Vagina (tissue), 2 donors: ENCODE data around the gene TGDS. TPM values are rescaled to one million over a fixed set of nuclear protein-coding genes. Genes with fewer than 3 reads are reported as not detected.

Experiments
- DNase-seq, 2 donors: peaks; one replicate each; pipeline ENCODE4 v3.0.0-alpha.2; 2017; ENCODE audit errors: extremely low spot score in 2 of 2
- H3K27ac ChIP-seq: fragments of 200-600 bp; sonication (generic); one replicate; pipeline ENCODE4 v1.5.1; 2019
- H3K27me3 ChIP-seq: fragments of 200-600 bp; sonication (generic); one replicate; pipeline ENCODE4 v1.5.1; 2019
- H3K36me3 ChIP-seq, 2 donors: fragments of 200-600 bp; sonication (generic); one replicate each; pipeline ENCODE4 v1.5.1; 2017 to 2019
- H3K4me1 ChIP-seq: fragments of 200-600 bp; sonication (generic); one replicate; pipeline ENCODE4 v1.5.1; 2019
- H3K4me3 ChIP-seq, 2 donors: fragments of 200-600 bp; sonication (generic); 1 replicate in 1 of 2; 2 replicates in 1 of 2; pipeline ENCODE4 v1.5.1; 2016 to 2019
- H3K9me3 ChIP-seq: fragments of 200-600 bp; sonication (generic); one replicate; pipeline ENCODE4 v1.5.1; 2019
- CTCF ChIP-seq, 3 experiments: fragments of 450-650 bp in 2 of 3; fragments of 200-600 bp in 1 of 3; sonication (generic) in 1 of 3; IDR thresholded peaks; one replicate each; pipeline ENCODE4 v1.5.1; 2017 to 2019; ENCODE audit warnings: antibody characterized with exemption in 3 of 3, mild to moderate bottlenecking in 2 of 3, moderate library complexity in 2 of 3
- POLR2A ChIP-seq, 2 donors: fragments of 450-650 bp; IDR thresholded peaks; one replicate each; pipeline ENCODE4 v1.6.1; 2017; ENCODE audit warnings: antibody characterized with exemption in 2 of 2, mild to moderate bottlenecking in 2 of 2, moderate library complexity in 2 of 2
- POLR2AphosphoS5 ChIP-seq, 2 donors: sonication (generic); formaldehyde crosslinking; IDR thresholded peaks; one replicate each; pipeline ENCODE4 v1.9.0; 2017; ENCODE audit warnings: antibody characterized with exemption in 2 of 2, mild to moderate bottlenecking in 2 of 2, low read depth in 1 of 2; ENCODE audit not compliant: insufficient read depth in 1 of 2
- intact Hi-C: fragments of 100-400 bp; cut with DNase I; formaldehyde crosslinking; loops from one replicate; pipeline ENCODE4 v1.15.1; 2023
- total RNA-seq: library from RNA; depleted of rRNA; stranded (reverse); fragments of >200 nt; gene quantifications from one replicate; pipeline ENCODE4 v1.2.3, GENCODE V29; 2016

TGDS gene
- total RNA-seq, 1 donor from 2014 or later: 9.6 TPM

- Histone ChIP-seq H3K4me3 (peak within 1 kb of the TSS; percentile 72 to 98), H3K4me1 (no peaks in the 10 kb centered on the region), H3K27me3 (no peaks in the 10 kb centered on the region), H3K27ac (peak within 1 kb of the TSS; percentile 89), H3K9me3 (no peaks in the 10 kb centered on the region), H3K36me3 (no peaks in the 10 kb centered on the region)
- TF ChIP-seq POLR2A (IDR thresholded peaks at IDR 0.05) (peak in 1 of 2 donors; percentile 72), POLR2AphosphoS5 (IDR thresholded peaks at IDR 0.05; ENCODE audit: insufficient read depth in 1 of 2, low read depth in 1 of 2) (peak; percentile 86 to 88), CTCF (IDR thresholded peaks at IDR 0.05) (no peak)
- DNase-seq: peak in 1 of 2 donors; percentile 99
- intact Hi-C loops: loop anchor here (10.0 kb wide), 1 partner anchor 57 kb away; no protein-coding TSS in a partner anchor
Observed at GRCh38 chr13:94601446-94602431, 5.8 kb upstream of the TGDS start, which contains the start of gene GPR180. Gene GPR180, plus strand, starts transcription at chr13:94601857. Its CDS starts 71 bp downstream, at chr13:94601928.

GRCh38 chr13:94599877-94600276 is 3.9 kb upstream of the TGDS start:
- H3K4me3 ChIP-seq: no peak overlapping the region
- no peaks in the 10 kb centered on the region for H3K36me3 ChIP-seq
- no peak for DNase-seq
- no peak overlapping the region for H3K27ac ChIP-seq
- no peaks in the 10 kb centered on the region for H3K9me3 ChIP-seq
- H3K4me1 ChIP-seq: peaks cover 12% of the 10 kb centered on the region
- TF ChIP-seq POLR2A (IDR thresholded peaks at IDR 0.05) (no peak), CTCF (IDR thresholded peaks at IDR 0.05) (no peak), POLR2AphosphoS5 (IDR thresholded peaks at IDR 0.05; ENCODE audit: insufficient read depth in 1 of 2, low read depth in 1 of 2) (no peak)
- no peaks in the 10 kb centered on the region for H3K27me3 ChIP-seq
- intact Hi-C loops: loop anchor here (10.0 kb wide), 1 partner anchor 55 kb away; no protein-coding TSS in a partner anchor

- Histone ChIP-seq H3K4me3 (no peak overlapping the region), H3K4me1 (peaks cover 22% of the 10 kb centered on the region), H3K27me3 (no peaks in the 10 kb centered on the region), H3K36me3 (no peaks in the 10 kb centered on the region), H3K9me3 (no peaks in the 10 kb centered on the region), H3K27ac (no peak overlapping the region)
- DNase-seq: no peak
- TF ChIP-seq POLR2AphosphoS5 (IDR thresholded peaks at IDR 0.05; ENCODE audit: insufficient read depth in 1 of 2, low read depth in 1 of 2) (no peak), CTCF (IDR thresholded peaks at IDR 0.05) (no peak), POLR2A (IDR thresholded peaks at IDR 0.05) (no peak)
- intact Hi-C loops: no loop called here
Observed at GRCh38 chr13:94598281-94598680, 2.3 kb upstream of the TGDS start.

GRCh38 chr13:94596575-94596971 is 621 bp upstream of the TGDS start:
- H3K27me3 ChIP-seq: no peaks in the 10 kb centered on the region
- no peak for TF ChIP-seq POLR2A (IDR thresholded peaks at IDR 0.05)
- no peak for TF ChIP-seq POLR2AphosphoS5 (IDR thresholded peaks at IDR 0.05; ENCODE audit: insufficient read depth in 1 of 2, low read depth in 1 of 2)
- no peak for TF ChIP-seq CTCF (IDR thresholded peaks at IDR 0.05)
- intact Hi-C loops: no loop called here
- peak overlapping the region; percentile 71 for H3K27ac ChIP-seq
- H3K36me3 ChIP-seq: peaks cover 0 to 11% of the 10 kb centered on the region in 2 donors
- peaks cover 22% of the 10 kb centered on the region for H3K4me1 ChIP-seq
- H3K4me3 ChIP-seq: peak overlapping the region; percentile 70 to 88
- H3K9me3 ChIP-seq: no peaks in the 10 kb centered on the region
- no peak for DNase-seq
